Embryonic facial prominence (tissue), 1 donor: ENCODE data around the gene PCSK9.

ENCODE experiments used
- DNase-seq: peaks from one replicate; pipeline ENCODE4 v3.0.0-alpha.2; 2016; ENCODE audit errors: extremely low spot score

The PCSK9 gene

GRCh38 chr1:55059302-55060132 is 20.2 kb downstream of the PCSK9 start:
- no peak for DNase-seq

GRCh38 chr1:55060133-55060999 is 21.0 kb downstream of the PCSK9 start:
- DNase-seq, result no peak

GRCh38 chr1:55061000-55061705 is 21.8 kb downstream of the PCSK9 start:
- no peak for DNase-seq

- no peak for DNase-seq
Observed at GRCh38 chr1:55061706-55062321, 22.5 kb downstream of the PCSK9 start.

GRCh38 chr1:55062801-55063576 is 23.6 kb downstream of the PCSK9 start:
- DNase-seq, result no peak

GRCh38 chr1:55063577-55063942 is 24.2 kb downstream of the PCSK9 start:
- DNase-seq, result no peak

GRCh38 chr1:55064071-55064581 is 24.8 kb downstream of the PCSK9 start:
- DNase-seq, result no peak

GRCh38 chr1:55064861-55065263 is 25.5 kb downstream of the PCSK9 start:
- no peak for DNase-seq

GRCh38 chr1:55065648-55066047 is 26.3 kb downstream of the PCSK9 start:
- no peak for DNase-seq

- no peak for DNase-seq
Observed at GRCh38 chr1:55067022-55067778, 27.9 kb downstream of the PCSK9 start.

- DNase-seq, result no peak
Observed at GRCh38 chr1:55067914-55068313, 28.6 kb downstream of the PCSK9 start.

GRCh38 chr1:55068638-55069037 is 29.3 kb downstream of the PCSK9 start:
- DNase-seq, result no peak

GRCh38 chr1:55069280-55069679 is 29.9 kb downstream of the PCSK9 start:
- DNase-seq, result no peak

GRCh38 chr1:55070293-55071164 is 31.2 kb downstream of the PCSK9 start:
- no peak for DNase-seq

GRCh38 chr1:55071477-55071876 is 32.1 kb downstream of the PCSK9 start:
- DNase-seq, result no peak

- DNase-seq, result no peak
Observed at GRCh38 chr1:55073187-55073916, 34.0 kb downstream of the PCSK9 start.

GRCh38 chr1:55074455-55074854 is 35.1 kb downstream of the PCSK9 start:
- DNase-seq, result no peak

- DNase-seq, result no peak
Observed at GRCh38 chr1:55076356-55076755, 37.0 kb downstream of the PCSK9 start.
